HUES64 (cell line): ENCODE results near the gene ANO9.
"Not testable (repeated sequence)": the region's sequence is repeated elsewhere in the genome, so short reads cannot be mapped to it uniquely, and the experiment has no call there.

Source experiments
- H3K27ac ChIP-seq: 2 replicates; pipeline ENCODE4 v1.7.0; 2013; ENCODE audit warnings: low read depth, low read length, inconsistent platforms
- H3K27me3 ChIP-seq: 2 replicates; pipeline ENCODE4 v1.6.1; 2013; ENCODE audit warnings: mild to moderate bottlenecking, low read length; ENCODE audit not compliant: insufficient read depth
- H3K36me3 ChIP-seq: 2 replicates; pipeline ENCODE4 v1.6.1; 2013; ENCODE audit warnings: mild to moderate bottlenecking, low read length; ENCODE audit not compliant: insufficient read depth
- H3K4me1 ChIP-seq: 2 replicates; pipeline ENCODE4 v1.6.1; 2013; ENCODE audit warnings: mild to moderate bottlenecking, low read length, moderate library complexity; ENCODE audit not compliant: insufficient read depth
- H3K4me3 ChIP-seq: 2 replicates; pipeline ENCODE4 v1.5.1; 2013; ENCODE audit warnings: mild to moderate bottlenecking, low read length, moderate library complexity
- H3K9ac ChIP-seq: 2 replicates; pipeline ENCODE4 v1.6.1; 2013; ENCODE audit warnings: mild to moderate bottlenecking, low read depth, low read length
- H3K9me3 ChIP-seq: 2 replicates; pipeline ENCODE4 v1.6.1; 2013; ENCODE audit warnings: low read depth, low read length; ENCODE audit not compliant: insufficient read depth
- WGBS: fragments of 150-250, 120-280 bp; methylation state at CpG from one replicate; pipeline ENCODE4 v1.1.7; 2013; ENCODE audit warnings: missing lambda C conversion rate; 5-methylcytosine and 5-hydroxymethylcytosine counted together

ANO9 gene

DNA sequence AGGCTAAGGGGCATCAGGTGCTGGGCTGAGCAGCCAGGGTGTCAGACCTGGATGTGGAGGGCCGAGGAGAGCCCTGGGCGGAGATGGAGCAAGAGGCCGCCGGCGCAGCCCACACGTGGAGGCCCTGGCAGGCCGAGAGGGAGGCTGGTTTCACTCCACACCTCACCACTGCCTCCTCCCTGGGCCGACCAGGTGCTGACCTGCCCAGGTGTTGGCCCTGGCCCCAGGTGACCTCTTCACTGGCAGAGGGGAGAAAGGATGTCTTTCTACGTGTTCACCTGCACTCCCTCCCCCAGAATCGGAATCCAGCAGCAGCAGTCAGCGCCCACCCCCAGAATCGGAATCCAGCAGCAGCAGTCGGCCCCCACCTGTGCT, 781 bp downstream of the ANO9 start:
- 83% methylated on average over 13 of the region's 13 CpGs for WGBS
- H3K9ac ChIP-seq: no peak overlapping the region
- H3K4me1 ChIP-seq: no peaks in the 10 kb centered on the region
- H3K4me3 ChIP-seq: no peak overlapping the region; the same call in 1 of the 2 replicates
- H3K9me3 ChIP-seq: no peaks in the 10 kb centered on the region
- no peak overlapping the region for H3K27ac ChIP-seq
- no peaks in the 10 kb centered on the region for H3K36me3 ChIP-seq
- H3K27me3 ChIP-seq: no peaks in the 10 kb centered on the region

DNA sequence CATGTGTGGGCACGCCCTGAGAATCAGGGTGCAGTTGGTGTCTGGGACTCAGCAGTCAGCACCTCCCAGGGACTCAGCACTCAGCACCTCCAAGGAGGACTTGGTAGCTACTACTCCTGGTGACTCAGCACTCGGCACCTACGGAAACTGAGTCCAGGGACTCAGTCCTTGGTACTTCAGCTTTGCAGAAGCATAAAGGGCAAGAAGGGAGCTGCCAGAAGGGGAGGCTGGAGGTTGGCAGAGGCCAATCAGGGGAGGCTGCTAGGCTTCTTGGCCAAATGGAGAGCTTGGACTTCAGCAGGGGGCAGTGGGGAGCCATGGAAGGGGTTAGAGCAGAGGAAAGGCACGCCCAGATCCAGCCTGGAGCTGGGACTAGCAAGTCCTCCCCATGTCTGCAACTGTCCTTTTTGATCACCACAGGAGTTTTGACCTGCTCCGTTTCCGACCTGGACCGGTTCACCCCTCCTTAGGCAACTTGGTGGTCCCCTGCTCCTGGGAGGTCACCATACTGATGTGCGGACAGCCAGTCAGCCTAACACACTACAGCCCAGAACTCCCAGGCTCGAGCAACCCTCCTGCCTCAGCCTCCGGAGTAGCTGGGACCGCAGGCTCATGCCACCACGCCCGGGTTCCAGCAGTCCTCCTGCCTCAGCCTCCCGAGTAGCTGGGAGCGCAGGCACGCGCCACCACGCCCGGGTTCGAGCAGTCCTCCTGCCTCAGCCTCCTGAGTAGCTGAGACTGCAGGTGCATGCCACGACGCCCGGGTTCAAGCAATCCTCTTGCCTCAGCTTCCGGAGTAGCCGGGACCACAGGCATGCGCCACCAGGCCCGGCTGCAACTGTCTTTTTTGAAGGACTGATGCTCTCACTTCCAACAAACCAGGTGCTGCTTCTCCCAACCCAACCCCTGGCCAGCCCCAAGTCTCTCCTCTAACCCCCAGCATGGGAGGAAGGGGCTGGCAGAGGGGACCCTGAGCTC, 1.5 kb downstream of the ANO9 start:
- H3K4me1 ChIP-seq: no peaks in the 10 kb centered on the region
- no peak overlapping the region for H3K4me3 ChIP-seq
- H3K27me3 ChIP-seq: no peaks in the 10 kb centered on the region
- WGBS: 95% methylated on average over 27 of the region's 27 CpGs
- no peaks in the 10 kb centered on the region for H3K36me3 ChIP-seq
- no peak overlapping the region for H3K27ac ChIP-seq
- no peaks in the 10 kb centered on the region for H3K9me3 ChIP-seq
- no peak overlapping the region for H3K9ac ChIP-seq

DNA sequence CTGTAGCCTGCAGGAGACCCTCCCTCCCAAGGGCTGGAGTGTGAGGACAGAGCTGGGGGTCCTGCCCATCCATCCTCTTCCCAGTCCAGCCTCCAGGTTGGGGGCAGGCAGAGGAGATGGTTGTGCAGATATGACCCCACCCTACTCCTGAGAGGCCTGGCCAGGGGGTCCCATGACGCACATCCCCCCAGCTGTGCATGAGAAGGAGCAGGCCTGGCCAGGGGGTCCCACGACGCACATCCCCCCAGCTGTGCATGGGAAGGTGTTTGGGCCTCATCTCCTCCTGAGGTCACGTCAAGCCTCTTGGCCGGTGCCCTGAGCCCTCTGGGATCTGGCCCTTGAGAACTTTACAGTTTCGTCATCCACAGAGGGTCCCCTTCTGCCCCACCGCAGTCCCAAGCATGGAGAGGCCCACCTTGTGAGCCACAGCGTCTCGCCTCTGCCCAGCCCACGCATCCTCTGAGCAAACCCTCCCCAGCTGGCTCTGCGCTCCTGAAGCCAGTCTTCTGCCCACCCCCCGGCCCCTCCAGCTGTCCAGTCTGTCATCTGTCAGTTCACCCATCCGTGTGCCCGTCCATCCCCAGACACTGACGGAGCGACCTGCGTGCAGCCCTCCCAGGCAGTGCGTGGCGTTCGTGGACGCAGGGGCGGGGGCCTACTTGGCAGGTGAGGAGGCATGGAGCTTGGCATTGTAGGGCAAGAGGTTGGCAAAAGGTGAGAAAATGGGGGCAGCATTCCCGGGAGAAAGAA, 2.3 kb downstream of the ANO9 start:
- no peak overlapping the region for H3K9ac ChIP-seq
- no peaks in the 10 kb centered on the region for H3K36me3 ChIP-seq
- no peak overlapping the region for H3K4me3 ChIP-seq
- H3K27me3 ChIP-seq: no peaks in the 10 kb centered on the region
- H3K9me3 ChIP-seq: no peaks in the 10 kb centered on the region
- H3K4me1 ChIP-seq: no peaks in the 10 kb centered on the region
- no peak overlapping the region for H3K27ac ChIP-seq
- WGBS: 92% methylated on average over 23 of the region's 23 CpGs

DNA sequence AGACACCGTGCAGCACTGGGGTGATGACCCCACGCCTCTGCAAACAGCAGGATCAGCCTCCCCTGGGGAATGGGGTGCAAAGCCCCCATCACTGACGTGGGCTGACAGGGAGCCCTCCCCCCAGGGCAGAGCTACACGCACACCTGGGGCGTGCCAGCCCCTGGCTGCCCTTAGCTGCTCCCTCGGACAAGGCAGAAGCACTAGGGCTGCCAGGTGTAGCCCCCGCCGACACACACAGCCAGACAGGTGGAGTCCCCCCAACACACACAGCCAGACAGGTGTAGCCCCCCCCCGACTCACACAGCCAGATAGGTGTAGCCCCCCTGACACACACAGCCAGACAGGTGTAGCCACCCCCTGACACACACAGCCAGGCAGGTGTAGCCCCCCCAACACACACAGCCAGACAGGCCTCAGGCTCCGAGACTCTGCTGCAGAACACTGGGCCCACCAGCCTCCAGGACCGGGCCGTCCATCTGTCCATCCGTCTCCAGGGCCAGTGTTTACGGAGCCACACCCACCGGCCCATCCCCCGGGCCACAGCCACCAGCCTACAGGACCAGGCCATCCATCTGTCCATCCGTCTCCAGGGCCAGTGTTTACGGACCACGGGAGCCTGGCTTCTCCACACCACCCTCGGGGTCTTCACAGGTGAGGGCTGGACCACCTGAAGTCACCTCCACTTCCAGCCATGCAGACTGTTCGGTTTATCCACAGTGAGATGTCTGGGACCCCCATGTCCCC, 3.5 kb downstream of the ANO9 start:
- Histone ChIP-seq H3K36me3 (no peaks in the 10 kb centered on the region), H3K9me3 (no peaks in the 10 kb centered on the region), H3K9ac (no peak overlapping the region), H3K4me1 (no peaks in the 10 kb centered on the region), H3K27ac (no peak overlapping the region), H3K27me3 (no peaks in the 10 kb centered on the region), H3K4me3 (no peak overlapping the region)
- 89% methylated on average over 20 of the region's 21 CpGs for WGBS

DNA sequence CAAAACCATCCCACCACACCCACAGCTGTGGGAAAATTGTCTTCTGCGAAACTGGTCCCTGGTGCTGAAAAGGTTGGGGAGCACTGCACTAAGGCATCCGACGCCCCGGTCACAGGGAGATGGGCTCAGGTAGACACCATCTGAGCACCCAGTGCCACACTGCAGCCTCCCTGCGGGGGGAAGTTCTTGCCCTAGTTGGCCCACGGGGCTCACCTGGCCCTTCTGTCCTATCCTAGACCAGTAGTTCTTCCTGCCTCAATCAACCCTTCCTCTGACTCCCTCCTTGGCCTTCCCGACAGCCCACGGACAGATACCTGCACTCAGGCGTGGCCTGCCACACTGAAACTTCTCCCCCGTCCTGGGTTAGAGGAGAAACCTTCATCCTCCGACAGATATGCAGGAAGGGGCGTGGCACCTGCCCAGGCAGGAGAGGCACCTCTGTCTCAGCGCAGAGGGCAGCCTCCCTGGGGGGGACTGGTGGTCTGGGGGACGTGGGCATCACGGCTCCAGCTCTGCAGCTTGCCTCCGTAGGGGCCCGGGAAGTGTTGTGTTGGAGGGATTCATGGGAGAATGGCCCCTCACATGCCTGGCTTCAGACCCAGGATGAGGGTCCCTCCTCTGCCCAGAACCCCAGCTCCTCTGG, 4.5 kb downstream of the ANO9 start:
- H3K4me3 ChIP-seq: no peak overlapping the region
- no peaks in the 10 kb centered on the region for H3K9me3 ChIP-seq
- no peaks in the 10 kb centered on the region for H3K36me3 ChIP-seq
- no peaks in the 10 kb centered on the region for H3K27me3 ChIP-seq
- H3K27ac ChIP-seq: no peak overlapping the region
- H3K4me1 ChIP-seq: no peaks in the 10 kb centered on the region
- H3K9ac ChIP-seq: no peak overlapping the region
- WGBS: 85% methylated on average over 17 of the region's 17 CpGs

DNA sequence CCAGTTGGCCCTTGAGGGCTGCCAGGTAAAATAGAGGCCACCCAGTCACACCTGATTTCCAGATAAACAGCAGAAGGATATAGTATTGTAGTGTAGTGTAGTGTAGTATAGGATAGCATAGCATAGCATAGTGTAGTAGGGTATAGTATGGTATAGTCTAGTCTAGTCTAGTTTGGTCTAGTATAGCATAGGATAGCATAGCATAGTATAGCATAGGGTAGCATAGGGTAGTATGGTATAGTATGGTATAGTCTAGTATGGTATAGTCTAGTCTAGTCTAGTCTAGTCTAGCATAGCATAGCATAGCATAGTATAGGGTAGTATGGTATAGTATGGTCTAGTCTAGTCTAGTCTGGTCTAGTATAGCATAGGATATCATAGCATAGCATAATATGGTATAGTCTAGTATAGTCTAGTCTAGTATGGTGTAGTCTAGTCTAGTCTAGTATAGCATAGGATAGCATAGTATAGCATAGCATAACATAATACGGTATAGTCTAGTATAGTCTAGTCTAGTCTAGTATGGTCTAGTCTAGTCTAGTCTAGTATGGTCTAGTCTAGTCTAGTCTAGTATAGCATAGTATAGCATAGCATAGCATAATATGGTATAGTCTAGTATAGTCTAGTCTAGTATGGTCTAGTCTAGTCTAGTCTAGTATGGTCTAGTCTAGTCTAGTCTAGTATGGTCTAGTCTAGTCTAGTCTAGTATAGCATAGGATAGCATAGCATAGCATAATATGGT, 6.6 kb downstream of the ANO9 start:
- not testable (repeated sequence) for H3K27ac ChIP-seq, H3K9me3 ChIP-seq, H3K4me1 ChIP-seq, H3K4me3 ChIP-seq, H3K9ac ChIP-seq, H3K36me3 ChIP-seq, H3K27me3 ChIP-seq
- WGBS: 100% methylated on average over 1 of the region's 1 CpG

DNA sequence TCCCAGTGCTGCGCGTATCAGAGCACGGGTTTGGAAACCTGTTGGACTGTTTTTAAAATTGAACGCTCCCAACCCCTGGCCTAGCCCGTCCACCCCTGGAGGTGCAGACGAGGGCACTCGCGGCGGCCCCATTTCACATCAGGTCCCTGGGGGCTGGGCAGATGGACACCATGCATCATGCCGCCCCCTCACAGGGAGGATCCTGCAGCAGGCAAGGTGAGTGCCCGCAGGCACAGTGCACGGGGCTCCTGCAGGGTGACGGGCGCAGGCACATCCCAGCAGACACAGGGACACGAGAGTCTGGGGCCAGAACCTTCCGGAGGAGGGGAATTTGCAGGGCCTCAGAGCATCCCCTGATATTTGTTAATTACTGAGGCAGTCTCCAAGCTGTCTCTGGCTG, 7.3 kb downstream of the ANO9 start:
- H3K27me3 ChIP-seq: no peaks in the 10 kb centered on the region
- H3K36me3 ChIP-seq: no peaks in the 10 kb centered on the region
- 89% methylated on average over 16 of the region's 16 CpGs for WGBS
- H3K9me3 ChIP-seq: no peaks in the 10 kb centered on the region
- no peak overlapping the region for H3K4me3 ChIP-seq
- no peak overlapping the region for H3K27ac ChIP-seq
- H3K4me1 ChIP-seq: no peaks in the 10 kb centered on the region
- H3K9ac ChIP-seq: no peak overlapping the region

DNA sequence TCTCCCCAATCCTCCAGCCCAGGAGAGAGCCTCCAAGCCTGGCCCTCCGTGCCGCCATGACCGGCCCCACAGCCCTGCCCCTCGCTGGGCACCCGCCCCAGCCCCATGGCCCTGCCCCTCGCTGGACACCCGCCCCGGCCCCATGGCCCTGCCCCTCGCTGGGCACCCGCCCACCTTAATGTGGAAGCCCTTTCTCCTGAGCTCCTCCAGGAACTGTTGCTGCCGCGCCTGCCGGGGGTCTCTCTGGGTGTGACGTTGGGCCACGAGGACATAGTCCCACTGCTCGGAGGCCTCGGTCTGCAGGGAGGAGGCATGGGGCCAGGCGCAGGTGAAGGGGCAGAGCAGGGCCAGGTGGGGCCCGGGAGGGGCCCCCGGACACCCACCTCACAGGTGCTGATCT, 8.2 kb downstream of the ANO9 start:
- Histone ChIP-seq H3K4me1 (no peaks in the 10 kb centered on the region), H3K9me3 (no peaks in the 10 kb centered on the region), H3K9ac (no peak overlapping the region), H3K27ac (no peak overlapping the region), H3K36me3 (no peaks in the 10 kb centered on the region), H3K27me3 (no peaks in the 10 kb centered on the region), H3K4me3 (no peak overlapping the region)
- WGBS: 87% methylated on average over 20 of the region's 20 CpGs

DNA sequence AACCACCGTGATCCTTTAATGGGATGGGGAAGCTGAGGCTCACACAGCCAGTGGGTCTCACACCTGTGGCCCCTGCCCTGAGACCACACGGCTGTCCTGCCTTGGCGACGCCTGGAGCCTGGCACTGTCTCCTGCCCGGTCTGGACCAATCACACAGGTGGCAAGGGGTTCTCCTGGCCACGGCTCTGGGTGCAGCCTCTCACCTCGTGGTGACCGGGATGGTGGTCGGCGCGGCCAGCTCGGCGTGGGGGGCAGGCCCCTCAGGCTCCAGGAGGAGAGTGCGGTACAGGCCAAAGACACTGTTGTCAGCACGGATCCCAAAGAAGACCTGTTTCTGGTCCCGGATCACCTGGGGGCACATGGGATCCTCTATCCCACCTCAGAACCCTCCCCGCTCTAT, 8.7 kb downstream of the ANO9 start:
- Histone ChIP-seq H3K9me3 (no peaks in the 10 kb centered on the region), H3K27ac (no peak overlapping the region), H3K4me1 (no peaks in the 10 kb centered on the region), H3K9ac (no peak overlapping the region), H3K27me3 (no peaks in the 10 kb centered on the region), H3K4me3 (no peak overlapping the region), H3K36me3 (no peaks in the 10 kb centered on the region)
- WGBS: 91% methylated on average over 17 of the region's 17 CpGs

DNA sequence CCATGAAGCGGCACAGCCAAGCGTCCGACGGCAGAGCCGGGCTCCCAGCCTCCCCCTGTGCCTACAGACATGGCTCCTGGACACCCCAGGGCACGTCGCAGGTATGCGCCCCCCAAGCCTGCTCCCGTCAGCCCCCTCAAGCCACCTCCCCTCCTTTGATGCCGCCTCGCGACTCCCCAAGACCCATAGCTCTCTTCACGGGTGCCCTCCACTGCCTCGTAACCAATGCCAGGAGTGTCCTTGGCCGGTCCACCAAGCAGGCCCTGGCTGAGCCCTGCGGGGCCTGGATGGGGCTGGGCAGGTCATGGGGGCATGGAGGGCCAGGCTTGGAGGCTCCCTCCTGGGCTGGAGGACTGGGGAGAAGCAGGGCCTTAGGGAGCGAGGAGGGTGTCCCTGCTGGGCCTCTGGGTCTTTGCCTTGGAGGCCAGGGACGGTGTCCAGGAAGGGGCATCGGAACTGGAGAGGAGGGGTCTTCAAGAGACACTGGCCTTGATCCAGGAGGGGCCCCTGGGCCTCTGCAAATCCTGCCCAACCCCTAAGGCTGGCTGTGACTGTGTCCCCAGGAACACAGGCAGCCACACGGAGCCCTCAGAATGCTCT, 9.2 kb downstream of the ANO9 start:
- Histone ChIP-seq H3K36me3 (no peaks in the 10 kb centered on the region), H3K4me1 (no peaks in the 10 kb centered on the region), H3K4me3 (no peak overlapping the region), H3K9me3 (no peaks in the 10 kb centered on the region), H3K27me3 (no peaks in the 10 kb centered on the region), H3K27ac (no peak overlapping the region), H3K9ac (no peak overlapping the region)
- WGBS: 94% methylated on average over 20 of the region's 20 CpGs
